Measurements from ENCODE around the gene PRSS56.

PRSS56 gene

DNA sequence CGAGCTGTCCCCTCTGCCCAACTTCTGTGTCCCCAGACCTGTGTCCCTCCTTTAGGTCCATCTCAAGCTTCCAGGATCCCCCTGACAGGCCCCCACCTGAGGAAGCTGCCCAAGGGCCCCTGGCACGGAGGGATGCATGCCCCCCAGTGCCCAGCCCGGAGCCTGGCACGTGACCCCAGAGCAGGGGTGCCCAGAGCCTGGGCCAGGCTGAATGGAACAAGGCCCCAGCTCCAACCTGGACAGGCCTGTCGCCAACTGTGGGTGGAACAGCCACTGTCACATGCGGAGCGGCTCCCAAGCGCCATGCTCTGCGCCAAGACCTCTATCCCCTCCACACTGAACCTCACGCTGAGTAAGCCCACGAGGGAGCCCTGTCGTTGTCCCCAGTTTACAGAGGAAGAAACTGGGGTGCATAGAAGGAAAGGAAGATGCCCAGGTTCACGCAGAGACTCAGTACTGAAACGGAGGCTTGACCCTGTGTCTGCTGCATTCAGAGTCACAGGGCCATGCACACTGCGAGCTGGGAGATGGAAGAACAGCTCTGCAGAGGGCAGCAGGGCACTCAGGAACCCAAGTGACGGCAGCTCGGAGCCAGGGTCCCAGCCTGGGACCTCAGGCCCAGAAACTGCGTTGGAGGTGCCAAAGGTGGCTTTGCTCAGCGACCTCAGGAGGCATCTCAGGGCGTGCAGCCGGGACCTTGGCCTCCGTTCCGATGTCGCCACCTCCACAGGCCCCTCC, 27.1 kb upstream of the PRSS56 start:
- peaks cover 61% of the 10 kb centered on the region for H3K4me1 Mint-ChIP-seq
- DNase-seq: no peak
- peak overlapping the region; percentile 34 for H3K27ac Mint-ChIP-seq
- no peaks in the 10 kb centered on the region for H3K9me3 Mint-ChIP-seq
- no peaks in the 10 kb centered on the region for H3K36me3 Mint-ChIP-seq (ENCODE audit: low read depth)
- peaks cover 59% of the 10 kb centered on the region for H3K27me3 Mint-ChIP-seq (ENCODE audit: low read depth, poor library complexity)
- no peak overlapping the region for H3K4me3 Mint-ChIP-seq
- TF ChIP-seq, protein P1, sequence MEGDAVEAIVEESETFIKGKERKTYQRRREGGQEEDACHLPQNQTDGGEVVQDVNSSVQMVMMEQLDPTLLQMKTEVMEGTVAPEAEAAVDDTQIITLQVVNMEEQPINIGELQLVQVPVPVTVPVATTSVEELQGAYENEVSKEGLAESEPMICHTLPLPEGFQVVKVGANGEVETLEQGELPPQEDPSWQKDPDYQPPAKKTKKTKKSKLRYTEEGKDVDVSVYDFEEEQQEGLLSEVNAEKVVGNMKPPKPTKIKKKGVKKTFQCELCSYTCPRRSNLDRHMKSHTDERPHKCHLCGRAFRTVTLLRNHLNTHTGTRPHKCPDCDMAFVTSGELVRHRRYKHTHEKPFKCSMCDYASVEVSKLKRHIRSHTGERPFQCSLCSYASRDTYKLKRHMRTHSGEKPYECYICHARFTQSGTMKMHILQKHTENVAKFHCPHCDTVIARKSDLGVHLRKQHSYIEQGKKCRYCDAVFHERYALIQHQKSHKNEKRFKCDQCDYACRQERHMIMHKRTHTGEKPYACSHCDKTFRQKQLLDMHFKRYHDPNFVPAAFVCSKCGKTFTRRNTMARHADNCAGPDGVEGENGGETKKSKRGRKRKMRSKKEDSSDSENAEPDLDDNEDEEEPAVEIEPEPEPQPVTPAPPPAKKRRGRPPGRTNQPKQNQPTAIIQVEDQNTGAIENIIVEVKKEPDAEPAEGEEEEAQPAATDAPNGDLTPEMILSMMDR (IDR thresholded peaks at IDR 0.05): no peak

DNA sequence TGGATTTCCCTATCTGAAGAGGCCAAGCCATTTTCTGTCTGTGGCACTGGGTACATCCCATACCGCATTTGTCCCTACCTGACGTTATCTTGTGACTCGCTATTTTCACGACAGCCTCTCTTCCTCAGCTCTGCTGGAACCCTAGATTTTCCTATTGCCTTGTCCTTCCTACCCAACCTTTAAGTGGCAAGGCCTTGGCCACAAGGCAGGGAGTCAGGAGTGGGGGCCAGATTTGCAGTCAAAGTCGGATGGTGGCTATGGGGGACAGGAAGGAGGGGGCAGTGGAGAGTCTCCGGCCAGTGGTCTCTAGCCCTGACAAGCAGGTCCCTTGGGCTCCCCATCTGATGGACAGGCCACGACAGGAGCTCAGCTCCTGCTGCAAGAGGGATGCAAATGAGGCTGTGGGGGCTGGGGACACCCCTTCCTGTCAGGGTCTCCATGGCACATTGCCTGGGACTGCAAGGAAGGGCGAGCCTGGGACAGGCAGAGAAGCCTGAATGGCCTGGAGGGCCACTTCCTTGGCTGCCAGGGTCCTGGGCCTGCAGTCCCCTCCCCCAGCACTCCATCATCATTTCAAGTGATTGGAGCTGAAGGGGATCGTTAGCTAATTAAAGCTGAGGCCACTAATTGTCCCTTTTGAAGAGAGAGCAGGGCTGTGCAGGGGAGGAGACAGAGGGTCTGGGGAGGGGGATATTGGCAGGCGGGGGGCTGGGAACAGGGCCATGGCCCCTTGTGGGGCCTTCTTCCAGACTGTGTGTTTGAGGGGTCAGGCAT, 26.3 kb upstream of the PRSS56 start:
- TF ChIP-seq, protein P1 (IDR thresholded peaks at IDR 0.05): no peak
- DNase-seq: no peak
- H3K36me3 Mint-ChIP-seq (ENCODE audit: low read depth): no peaks in the 10 kb centered on the region
- H3K4me3 Mint-ChIP-seq: no peak overlapping the region
- peaks cover 64% of the 10 kb centered on the region for H3K4me1 Mint-ChIP-seq
- peaks cover 57% of the 10 kb centered on the region for H3K27me3 Mint-ChIP-seq (ENCODE audit: low read depth, poor library complexity)
- no peaks in the 10 kb centered on the region for H3K9me3 Mint-ChIP-seq
- H3K27ac Mint-ChIP-seq: no peak overlapping the region

DNA sequence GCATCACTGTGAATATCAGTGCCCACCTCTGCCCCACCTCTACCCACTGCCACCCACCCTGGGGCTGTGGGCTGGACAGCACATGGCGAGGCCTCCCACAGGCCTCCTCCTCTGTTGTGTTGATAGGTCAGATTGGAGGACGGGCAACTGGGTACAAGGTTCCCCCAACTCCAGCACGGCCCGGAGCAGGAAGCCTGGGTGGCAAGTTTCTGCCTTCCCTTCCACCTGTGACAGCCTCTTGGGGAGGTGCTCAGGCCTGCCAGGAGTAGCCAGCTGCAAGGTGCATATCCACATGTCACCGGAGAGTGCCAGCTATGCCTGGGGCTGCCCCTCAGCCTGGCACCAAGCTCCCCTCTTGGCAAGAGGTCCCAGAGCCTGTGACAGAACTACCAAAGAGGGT, 25.6 kb upstream of the PRSS56 start:
- Mint-ChIP-seq H3K9me3 (no peaks in the 10 kb centered on the region), H3K4me3 (no peak overlapping the region), H3K4me1 (peaks cover 64% of the 10 kb centered on the region), H3K27ac (no peak overlapping the region), H3K27me3 (ENCODE audit: low read depth, poor library complexity) (peaks cover 57% of the 10 kb centered on the region), H3K36me3 (ENCODE audit: low read depth) (no peaks in the 10 kb centered on the region)
- no peak for DNase-seq
- TF ChIP-seq, protein P1 (IDR thresholded peaks at IDR 0.05): no peak

DNA sequence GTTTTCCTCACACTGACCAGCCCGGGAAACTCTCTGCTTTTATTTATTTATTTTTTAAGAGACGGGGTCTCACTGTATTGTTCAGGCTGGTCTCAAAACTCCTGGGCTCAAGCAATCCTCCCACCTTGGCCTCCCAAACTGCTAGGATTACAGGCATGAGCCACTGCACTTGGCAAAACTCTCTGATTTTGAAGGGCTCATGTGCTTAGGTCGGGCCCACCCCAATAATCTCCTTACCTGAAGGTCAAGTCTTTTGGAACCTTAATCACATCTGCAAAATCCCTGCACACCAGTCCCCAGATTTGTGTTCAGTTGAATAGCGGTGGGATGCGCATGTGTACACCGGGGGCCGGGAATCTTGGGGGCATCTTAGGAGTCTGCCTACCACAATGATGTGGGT, 24.9 kb upstream of the PRSS56 start:
- H3K4me3 Mint-ChIP-seq: no peak overlapping the region
- H3K27me3 Mint-ChIP-seq (ENCODE audit: low read depth, poor library complexity): peaks cover 57% of the 10 kb centered on the region
- H3K27ac Mint-ChIP-seq: no peak overlapping the region
- DNase-seq: no peak
- no peaks in the 10 kb centered on the region for H3K36me3 Mint-ChIP-seq (ENCODE audit: low read depth)
- H3K9me3 Mint-ChIP-seq: no peaks in the 10 kb centered on the region
- TF ChIP-seq, protein P1 (IDR thresholded peaks at IDR 0.05): no peak
- peaks cover 68% of the 10 kb centered on the region for H3K4me1 Mint-ChIP-seq

DNA sequence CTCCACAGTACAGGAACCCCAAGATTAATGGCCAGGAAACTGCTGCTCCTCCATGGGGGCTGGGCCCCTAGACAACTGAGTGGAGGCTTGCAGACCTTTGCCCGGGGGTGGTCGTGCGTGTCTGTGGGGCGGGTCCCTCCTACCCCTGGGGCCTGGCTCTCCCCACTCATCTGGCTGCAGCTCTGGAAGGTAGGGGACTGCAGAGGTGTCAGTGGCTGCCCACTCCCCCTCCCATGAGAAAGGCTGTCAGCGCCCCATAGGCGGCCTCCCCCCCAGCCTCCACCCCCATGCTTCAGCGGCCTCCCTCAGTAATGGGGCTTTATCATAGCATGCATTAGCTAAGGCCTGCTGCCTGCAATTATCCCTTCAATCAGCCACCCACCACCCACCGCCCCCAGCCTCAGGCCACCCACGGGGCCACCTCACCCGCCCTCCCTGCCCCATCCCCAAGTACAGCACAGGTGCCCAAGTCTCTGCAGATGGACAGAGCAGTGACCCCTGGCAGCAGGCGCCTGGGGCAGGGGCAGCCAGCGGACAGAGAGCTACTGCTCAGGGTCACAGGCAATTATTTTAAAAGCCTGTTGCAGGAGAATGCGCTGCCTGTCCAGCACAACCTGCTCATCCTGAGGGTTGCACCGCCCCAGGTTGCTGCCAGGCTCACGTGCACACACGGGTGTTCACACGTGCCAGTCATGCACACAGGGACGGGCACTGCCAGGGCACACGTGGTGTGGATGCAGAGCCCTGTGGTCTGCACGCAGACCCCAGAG, 23.5 kb upstream of the PRSS56 start:
- no peaks in the 10 kb centered on the region for H3K36me3 Mint-ChIP-seq (ENCODE audit: low read depth)
- DNase-seq: peak; percentile 39
- TF ChIP-seq, protein P1 (IDR thresholded peaks at IDR 0.05): no peak
- no peak overlapping the region for H3K4me3 Mint-ChIP-seq
- H3K27me3 Mint-ChIP-seq (ENCODE audit: low read depth, poor library complexity): peaks cover 48% of the 10 kb centered on the region
- H3K4me1 Mint-ChIP-seq: peaks cover 73% of the 10 kb centered on the region
- H3K9me3 Mint-ChIP-seq: no peaks in the 10 kb centered on the region
- H3K27ac Mint-ChIP-seq: no peak overlapping the region

Measured in nephron progenitor cell (in vitro differentiated cells).